GM21723 (cell line): ENCODE measurements around the gene FANCC.
A peak's percentile ranks its signal among the peaks of the same experiment; 100 is the strongest.
"Not testable (repeated sequence)": the region's sequence is repeated elsewhere in the genome, so short reads cannot be mapped to it uniquely, and the experiment has no call there.

Experiments used
- ATAC-seq: cut with Tn5 transposase; IDR thresholded peaks from one replicate; pipeline ENCODE4 v1.9.1; 2021; ENCODE audit warnings: mild to moderate bottlenecking, moderate library complexity; ENCODE audit not compliant: unreplicated experiment

Gene FANCC

DNA sequence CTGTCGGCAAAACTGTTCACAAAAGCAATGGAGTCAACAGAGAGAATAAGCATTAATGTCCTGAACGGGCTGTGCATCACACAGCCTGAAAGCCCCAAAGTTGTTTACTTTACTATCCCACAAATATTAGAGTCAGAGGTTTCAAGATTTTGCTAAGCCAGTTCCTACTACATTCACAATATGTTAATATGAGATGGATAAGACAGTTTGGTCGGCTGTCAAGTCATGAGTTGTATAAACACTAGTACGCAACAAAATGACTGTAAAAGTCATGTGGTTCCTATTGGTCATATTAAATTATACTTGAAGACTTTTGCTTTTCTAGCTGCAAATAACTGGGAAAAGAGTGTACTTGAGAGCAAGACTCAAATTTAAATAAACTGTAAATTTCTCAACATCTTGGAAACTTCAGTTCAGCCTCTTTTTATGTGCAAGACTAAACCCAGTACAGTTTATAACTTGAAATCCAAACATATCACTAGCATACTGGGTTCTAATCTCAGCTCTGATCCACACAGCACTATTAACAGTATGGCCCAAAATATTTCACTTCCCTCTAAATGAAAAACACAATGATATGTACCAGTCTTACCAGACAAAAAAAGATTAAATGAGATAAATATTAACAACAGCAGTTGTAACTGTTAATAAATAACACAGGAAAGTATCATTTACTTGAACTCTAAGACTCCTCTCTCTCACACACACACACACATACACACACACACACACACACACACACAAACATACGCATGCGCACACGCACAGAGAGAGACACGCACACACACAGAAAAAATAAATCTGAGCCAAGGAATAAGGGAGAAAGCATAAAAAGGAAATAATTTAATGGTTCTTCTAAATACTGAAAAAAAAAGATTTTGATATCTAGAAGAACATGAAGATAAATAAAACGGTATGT lies 33.1 kb downstream of the FANCC start:
- no peak for ATAC-seq

DNA sequence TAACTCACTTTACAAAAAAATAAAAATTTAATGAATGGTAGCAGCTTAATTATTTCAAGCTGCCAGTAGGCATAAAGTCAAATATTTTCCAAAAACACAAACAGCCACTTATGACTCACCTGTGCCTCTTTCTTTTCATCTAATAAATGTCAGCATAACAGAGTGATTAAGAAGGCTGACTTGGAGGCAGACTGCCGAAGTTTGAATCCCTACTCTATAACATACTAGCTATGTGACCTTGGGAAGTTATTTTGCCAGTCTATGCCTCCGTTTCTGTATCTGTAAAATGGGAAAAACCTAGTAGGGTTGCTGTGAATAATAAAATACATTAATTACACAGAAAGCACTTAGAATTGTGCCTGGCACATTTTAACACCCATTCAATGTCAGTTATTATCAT lies 33.8 kb downstream of the FANCC start:
- no peak for ATAC-seq

GRCh38 chr9:95282332-95282731 lies 35.2 kb downstream of the FANCC start:
- ATAC-seq, result no peak

- no peak for ATAC-seq
These were observed 36.8 kb downstream of the FANCC start for GRCh38 chr9:95280745-95281144.

GRCh38 chr9:95277509-95277908 lies 40.0 kb downstream of the FANCC start:
- no peak for ATAC-seq

- ATAC-seq, result no peak
These were observed 41.0 kb downstream of the FANCC start for GRCh38 chr9:95276395-95276954.

GRCh38 chr9:95274160-95274559 lies 43.3 kb downstream of the FANCC start:
- not testable (repeated sequence) for ATAC-seq

DNA sequence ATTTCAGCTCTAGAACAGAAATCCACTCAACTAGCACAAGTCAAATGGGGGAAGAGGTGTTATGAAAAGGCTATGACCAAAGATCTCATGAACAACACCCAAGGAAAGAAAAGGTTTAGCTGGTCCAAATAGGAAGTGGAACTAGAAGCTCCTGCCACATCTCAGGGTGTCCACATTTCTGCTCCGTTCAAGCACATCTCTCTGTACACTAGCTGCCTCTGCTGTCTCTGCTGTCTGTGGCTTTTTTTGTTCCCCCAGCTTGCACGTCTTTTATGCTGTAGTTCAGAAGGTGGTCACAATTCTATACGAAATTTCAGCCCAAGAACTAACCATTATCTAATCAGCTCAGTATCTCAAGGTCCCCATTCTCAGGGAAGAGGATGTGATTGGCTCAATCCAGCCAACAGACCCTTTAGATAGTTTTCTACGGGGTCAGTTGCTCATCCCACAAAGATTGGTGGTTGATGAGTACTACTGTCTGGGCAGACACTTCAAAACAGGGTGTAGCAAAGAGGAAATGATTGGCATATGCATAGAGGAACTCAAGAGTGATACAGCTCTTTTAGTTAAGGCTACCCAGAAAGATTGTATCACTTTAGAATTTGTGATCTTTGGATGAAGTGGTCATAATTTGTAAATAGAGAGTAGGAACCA lies 44.0 kb downstream of the FANCC start:
- ATAC-seq, result no peak

- ATAC-seq, result no peak
These were observed 44.7 kb downstream of the FANCC start for GRCh38 chr9:95272830-95273229.

DNA sequence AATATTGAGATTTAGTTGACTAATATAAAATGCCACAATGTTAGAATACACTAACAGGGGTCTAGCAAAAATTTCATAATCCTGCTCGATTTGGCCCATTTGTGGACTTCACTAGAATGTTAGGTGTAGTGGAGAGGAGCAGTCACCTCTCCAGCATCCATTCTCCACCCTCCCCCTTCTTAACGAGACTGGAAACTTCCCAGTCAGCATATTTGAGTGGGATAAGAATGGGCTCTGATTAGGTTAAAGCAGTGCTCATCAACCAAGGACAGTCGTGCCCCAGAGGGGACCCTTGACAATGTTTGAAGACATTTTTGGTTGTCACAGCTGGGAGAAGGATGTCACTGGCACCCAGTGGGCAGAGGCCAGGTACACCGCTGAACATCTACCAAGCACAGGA lies 46.7 kb downstream of the FANCC start:
- ATAC-seq, result no peak

- not testable (repeated sequence) for ATAC-seq
These were observed 47.4 kb downstream of the FANCC start for GRCh38 chr9:95269803-95270773.

DNA sequence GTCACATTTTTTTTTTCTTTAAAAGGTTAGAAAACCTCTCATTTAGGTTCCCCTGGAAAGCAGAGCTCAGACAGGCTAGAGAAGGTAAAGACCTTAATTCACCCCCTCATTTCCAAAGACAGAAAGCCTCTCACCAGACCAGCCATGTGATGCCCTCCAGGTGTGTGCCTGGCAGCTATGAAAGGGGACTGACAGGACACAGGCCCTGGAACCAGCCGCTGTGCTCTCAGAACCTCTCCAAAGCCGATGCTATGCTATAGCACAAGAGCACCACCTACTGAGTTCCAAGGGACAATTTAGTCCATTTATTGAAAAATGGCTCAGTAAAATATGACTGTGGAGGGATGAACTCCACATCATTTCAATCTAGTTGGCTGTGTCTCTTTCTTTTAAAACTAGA lies 48.8 kb downstream of the FANCC start:
- no peak for ATAC-seq

GRCh38 chr9:95266649-95267048 lies 50.9 kb downstream of the FANCC start:
- ATAC-seq, result peak; percentile 85

GRCh38 chr9:95265960-95266359 lies 51.5 kb downstream of the FANCC start:
- no peak for ATAC-seq

GRCh38 chr9:95264954-95265615 lies 52.4 kb downstream of the FANCC start:
- no peak for ATAC-seq

DNA sequence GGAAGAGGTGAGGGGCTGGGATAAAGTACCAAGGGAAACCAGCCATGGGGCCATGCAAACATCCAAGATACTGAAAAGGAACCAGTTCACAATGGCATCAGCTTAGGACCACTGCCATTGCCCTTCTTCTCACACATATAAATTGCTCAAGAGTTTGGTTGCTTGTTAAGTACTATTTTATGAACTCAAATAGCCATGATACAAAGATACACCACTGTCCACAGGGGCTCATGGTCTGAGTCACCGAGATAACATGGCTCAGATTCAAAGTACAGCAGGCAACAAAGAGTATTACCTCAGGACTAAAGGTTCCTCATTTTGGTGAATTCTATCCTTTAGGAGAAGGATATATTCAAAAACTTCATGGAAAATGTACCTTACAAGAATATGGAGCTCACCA lies 55.6 kb downstream of the FANCC start:
- no peak for ATAC-seq

DNA sequence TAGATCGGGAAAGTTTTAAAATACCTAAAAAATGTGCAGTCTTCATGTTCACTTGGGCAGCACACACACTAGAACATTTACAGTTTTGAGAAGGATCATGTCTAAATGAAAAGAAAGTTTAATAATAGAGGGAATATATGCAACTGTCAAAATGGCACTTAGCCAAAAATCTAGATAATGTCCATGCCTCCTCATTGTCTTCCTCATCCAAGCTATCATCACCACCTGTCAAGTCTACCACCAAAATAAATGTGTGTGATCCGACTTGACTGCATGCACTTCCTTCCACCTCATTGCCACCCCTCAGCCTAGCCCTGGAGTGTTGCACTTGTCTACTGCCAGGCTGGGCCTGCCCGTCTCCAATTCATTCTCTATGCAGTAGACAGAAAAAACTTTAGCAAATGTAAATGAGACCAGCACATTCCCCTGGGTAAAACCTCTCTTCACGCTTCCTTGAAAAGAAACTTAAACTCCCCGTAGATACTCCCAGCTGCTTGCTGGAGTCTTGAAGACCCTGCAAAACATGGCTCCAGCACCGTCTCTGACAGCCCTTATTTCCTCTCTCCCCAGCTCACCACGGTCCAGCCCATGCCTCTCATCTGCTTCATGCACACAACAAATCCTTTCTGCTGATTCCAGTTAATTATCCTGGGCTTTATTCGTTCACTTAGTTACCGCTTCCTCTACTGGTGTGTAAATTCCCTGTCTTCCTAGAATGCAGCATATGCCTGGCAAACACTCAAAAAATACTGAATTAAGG lies 66.9 kb downstream of the FANCC start:
- no peak for ATAC-seq

DNA sequence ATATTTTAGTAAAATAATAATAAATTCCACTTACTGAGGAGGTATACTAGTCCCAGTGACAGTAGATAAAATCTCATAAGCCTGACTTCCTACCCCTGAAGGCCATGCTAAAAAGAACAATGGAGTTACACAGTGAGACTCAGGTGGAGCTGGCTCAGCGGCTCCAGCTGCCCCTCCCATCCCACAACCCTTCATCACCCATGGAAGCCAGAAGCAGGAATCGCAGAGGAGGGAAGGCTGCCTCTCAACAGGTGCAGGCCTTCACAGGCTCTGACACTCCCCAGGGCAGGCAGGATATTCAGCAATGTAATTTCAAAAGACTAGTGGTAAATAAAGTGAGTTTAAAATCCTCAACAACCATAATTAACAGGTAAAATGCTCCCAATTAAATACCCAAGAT lies 67.5 kb downstream of the FANCC start:
- no peak for ATAC-seq

DNA sequence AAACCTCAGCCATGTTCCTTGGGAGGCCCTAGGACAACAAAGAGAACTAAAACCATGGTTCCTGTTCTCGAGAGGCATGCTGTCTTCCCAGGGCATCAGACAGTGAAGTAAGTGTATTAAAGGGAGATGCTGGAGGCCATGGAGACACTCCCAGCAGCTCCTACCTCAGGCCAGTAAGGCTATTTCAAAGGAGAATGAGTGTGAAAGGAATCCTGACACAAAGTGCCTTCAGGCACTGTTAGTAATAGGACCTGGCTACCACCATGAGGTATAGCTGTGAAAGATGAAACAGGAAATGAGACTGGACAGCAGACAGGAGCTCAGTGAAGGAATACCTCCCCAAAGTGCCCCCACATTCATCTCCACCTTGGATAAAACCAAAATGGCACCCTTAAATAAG lies 71.0 kb downstream of the FANCC start:
- ATAC-seq, result no peak

- no peak for ATAC-seq
These were observed 74.9 kb downstream of the FANCC start for GRCh38 chr9:95242613-95243012.
